Measurements from ENCODE around the gene NR3C1. TPM values are rescaled to one million over a fixed set of nuclear protein-coding genes. Genes with fewer than 3 reads are reported as not detected.

NR3C1 gene
- total RNA-seq, 2 donors from 2014 or later = 9.5 to 20.5 TPM

DNA sequence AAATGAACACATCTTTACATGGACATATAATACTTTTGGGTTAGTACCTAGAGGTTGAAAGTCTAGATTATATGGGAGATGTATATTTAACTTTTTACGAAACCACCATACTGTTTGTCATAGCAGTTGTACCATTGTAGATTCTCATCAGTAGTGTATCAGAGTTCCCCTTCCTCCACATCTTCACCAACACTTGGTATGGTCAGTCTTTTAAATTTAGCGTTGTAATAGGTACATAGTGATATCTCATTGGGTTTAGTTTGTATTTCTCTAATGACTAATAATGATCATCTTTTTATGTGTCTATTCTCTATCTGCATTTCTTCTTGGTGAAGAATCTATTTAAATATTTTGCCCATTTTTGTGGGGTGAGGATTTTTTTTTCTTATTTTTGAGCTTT lies 137.5 kb downstream of the NR3C1 start:
- Histone ChIP-seq H3K27me3 (ENCODE audit: control insufficient read depth, insufficient read depth, low read length, poor library complexity, severe bottlenecking) (no peaks in the 10 kb centered on the region), H3K36me3 (ENCODE audit: control insufficient read depth, insufficient read depth, low read length) (no peaks in the 10 kb centered on the region), H3K9me3 (ENCODE audit: control insufficient read depth, low read length) (peaks cover 53% of the 10 kb centered on the region), H3K4me1 (ENCODE audit: control insufficient read depth, insufficient read depth, low read length) (no peaks in the 10 kb centered on the region), H3K9ac (ENCODE audit: extremely low read depth, low read length, poor library complexity, severe bottlenecking) (no peak overlapping the region), H3K4me3 (ENCODE audit: low read length) (peak overlapping the region; percentile 56), H3K27ac (ENCODE audit: low read depth, low read length) (no peak overlapping the region)
- Mint-ChIP-seq H3K9me3 (peaks cover 47% of the 10 kb centered on the region), H3K4me1 (peaks cover 14% of the 10 kb centered on the region), H3K27ac (no peak overlapping the region), H3K27me3 (ENCODE audit: insufficient read depth) (no peaks in the 10 kb centered on the region), H3K4me3 (no peak overlapping the region), H3K36me3 (ENCODE audit: low read depth) (peaks cover 1% of the 10 kb centered on the region)
- WGBS, 2 experiments (ENCODE audit: insufficient coverage in 1 of 2, insufficient read length in 1 of 2) = 86% methylated on average over 1 of the region's 2 CpGs; no CpG with 5 or more reads in 1 of the 2 experiments
- TF ChIP-seq, protein P1, sequence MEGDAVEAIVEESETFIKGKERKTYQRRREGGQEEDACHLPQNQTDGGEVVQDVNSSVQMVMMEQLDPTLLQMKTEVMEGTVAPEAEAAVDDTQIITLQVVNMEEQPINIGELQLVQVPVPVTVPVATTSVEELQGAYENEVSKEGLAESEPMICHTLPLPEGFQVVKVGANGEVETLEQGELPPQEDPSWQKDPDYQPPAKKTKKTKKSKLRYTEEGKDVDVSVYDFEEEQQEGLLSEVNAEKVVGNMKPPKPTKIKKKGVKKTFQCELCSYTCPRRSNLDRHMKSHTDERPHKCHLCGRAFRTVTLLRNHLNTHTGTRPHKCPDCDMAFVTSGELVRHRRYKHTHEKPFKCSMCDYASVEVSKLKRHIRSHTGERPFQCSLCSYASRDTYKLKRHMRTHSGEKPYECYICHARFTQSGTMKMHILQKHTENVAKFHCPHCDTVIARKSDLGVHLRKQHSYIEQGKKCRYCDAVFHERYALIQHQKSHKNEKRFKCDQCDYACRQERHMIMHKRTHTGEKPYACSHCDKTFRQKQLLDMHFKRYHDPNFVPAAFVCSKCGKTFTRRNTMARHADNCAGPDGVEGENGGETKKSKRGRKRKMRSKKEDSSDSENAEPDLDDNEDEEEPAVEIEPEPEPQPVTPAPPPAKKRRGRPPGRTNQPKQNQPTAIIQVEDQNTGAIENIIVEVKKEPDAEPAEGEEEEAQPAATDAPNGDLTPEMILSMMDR (conservative IDR thresholded peaks at IDR 0.05) = no peak
- DNase-seq = no peak

DNA sequence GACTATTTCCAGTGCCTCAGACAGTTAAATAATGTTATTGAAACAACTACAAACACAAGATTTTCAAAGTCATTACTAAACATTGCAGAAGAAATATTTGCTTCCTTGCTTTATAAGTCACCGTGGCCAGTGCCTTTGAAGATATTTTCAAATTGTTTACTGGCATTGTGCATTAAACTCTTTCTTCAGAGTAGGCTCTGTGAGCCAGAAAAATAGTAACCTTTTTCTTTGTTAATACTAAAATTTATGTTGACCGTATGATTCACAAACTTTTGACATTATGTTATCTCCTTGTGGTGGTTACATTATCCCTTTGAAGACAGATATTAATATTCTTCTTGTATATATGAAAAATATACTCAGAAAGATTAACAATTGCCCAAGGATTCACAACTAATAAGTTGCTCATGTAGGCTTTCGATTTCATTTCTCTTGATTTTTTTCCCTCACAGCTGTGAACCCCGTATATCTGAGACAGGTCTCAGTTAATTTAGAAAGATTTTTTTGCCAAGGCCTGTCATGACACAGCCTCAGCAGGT lies 140.1 kb downstream of the NR3C1 start:
- TF ChIP-seq, protein P1 (conservative IDR thresholded peaks at IDR 0.05) = no peak
- 95 to 100% methylated on average over 1 to 4 of the region's 4 CpGs for WGBS, 2 experiments (ENCODE audit: insufficient coverage in 1 of 2, insufficient read length in 1 of 2)
- no peak for DNase-seq
- no peak overlapping the region for H3K27ac ChIP-seq (ENCODE audit: low read depth, low read length)
- peaks cover 37% of the 10 kb centered on the region for H3K9me3 ChIP-seq (ENCODE audit: control insufficient read depth, low read length)
- peaks cover 14% of the 10 kb centered on the region for H3K4me1 Mint-ChIP-seq
- no peak overlapping the region for H3K4me3 ChIP-seq (ENCODE audit: low read length)
- H3K36me3 Mint-ChIP-seq (ENCODE audit: low read depth) = peaks cover 1% of the 10 kb centered on the region
- no peaks in the 10 kb centered on the region for H3K4me1 ChIP-seq (ENCODE audit: control insufficient read depth, insufficient read depth, low read length)
- H3K9me3 Mint-ChIP-seq = peaks cover 25% of the 10 kb centered on the region
- H3K36me3 ChIP-seq (ENCODE audit: control insufficient read depth, insufficient read depth, low read length) = no peaks in the 10 kb centered on the region
- no peaks in the 10 kb centered on the region for H3K27me3 ChIP-seq (ENCODE audit: control insufficient read depth, insufficient read depth, low read length, poor library complexity, severe bottlenecking)
- H3K27ac Mint-ChIP-seq = peak overlapping the region; percentile 19
- no peak overlapping the region for H3K4me3 Mint-ChIP-seq
- H3K9ac ChIP-seq (ENCODE audit: extremely low read depth, low read length, poor library complexity, severe bottlenecking) = no peak overlapping the region
- no peaks in the 10 kb centered on the region for H3K27me3 Mint-ChIP-seq (ENCODE audit: insufficient read depth)

DNA sequence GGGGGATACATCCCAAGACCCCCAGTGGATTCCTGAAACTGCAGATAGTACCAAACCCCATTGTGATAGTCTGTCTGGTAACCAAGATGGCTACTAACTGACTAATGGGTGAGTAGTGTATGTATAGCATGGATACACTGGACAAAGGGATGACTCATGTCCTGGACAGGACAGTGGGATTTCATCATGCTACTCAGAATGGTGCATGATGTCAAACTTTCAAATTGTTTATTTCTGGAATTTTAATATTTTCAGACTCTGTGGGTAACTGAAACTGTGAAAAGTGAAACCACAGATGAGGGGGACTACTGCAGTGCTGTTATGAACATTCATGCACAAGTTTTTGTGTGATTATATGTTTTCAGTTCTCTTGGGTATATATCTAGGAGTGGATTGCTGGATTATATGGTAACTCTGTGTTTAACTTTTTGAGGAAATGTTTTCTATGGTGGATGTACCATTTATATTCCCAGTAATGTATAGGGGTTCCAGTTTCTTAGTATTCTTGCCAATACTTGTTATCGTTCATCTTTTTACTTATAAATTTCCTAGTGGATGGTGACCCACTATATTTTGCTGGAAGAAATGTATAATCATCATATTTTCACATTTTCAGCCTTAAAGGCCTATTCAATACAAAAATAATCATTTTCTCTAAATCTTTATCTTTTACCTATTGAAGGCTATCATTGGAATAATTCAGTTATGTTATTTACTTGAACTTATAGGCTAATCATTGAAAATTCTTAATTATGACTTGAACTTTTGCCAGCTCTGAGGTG lies 140.9 kb downstream of the NR3C1 start:
- Histone ChIP-seq H3K27me3 (ENCODE audit: control insufficient read depth, insufficient read depth, low read length, poor library complexity, severe bottlenecking) (no peaks in the 10 kb centered on the region), H3K9ac (ENCODE audit: extremely low read depth, low read length, poor library complexity, severe bottlenecking) (no peak overlapping the region), H3K36me3 (ENCODE audit: control insufficient read depth, insufficient read depth, low read length) (no peaks in the 10 kb centered on the region), H3K27ac (ENCODE audit: low read depth, low read length) (no peak overlapping the region), H3K9me3 (ENCODE audit: control insufficient read depth, low read length) (peaks cover 29% of the 10 kb centered on the region), H3K4me1 (ENCODE audit: control insufficient read depth, insufficient read depth, low read length) (no peaks in the 10 kb centered on the region), H3K4me3 (ENCODE audit: low read length) (no peak overlapping the region)
- Mint-ChIP-seq H3K9me3 (peaks cover 17% of the 10 kb centered on the region), H3K4me1 (peaks cover 14% of the 10 kb centered on the region), H3K27ac (no peak overlapping the region), H3K4me3 (no peak overlapping the region), H3K36me3 (ENCODE audit: low read depth) (peaks cover 1% of the 10 kb centered on the region), H3K27me3 (ENCODE audit: insufficient read depth) (no peaks in the 10 kb centered on the region)
- no peak for DNase-seq
- WGBS, 2 experiments (ENCODE audit: insufficient coverage in 1 of 2, insufficient read length in 1 of 2) = no CpG with 5 or more reads among the region's 1 CpG
- TF ChIP-seq, protein P1 (conservative IDR thresholded peaks at IDR 0.05) = no peak

Measured in endodermal cell (in vitro differentiated cells).